Measurements from ENCODE around the gene HK1.

The HK1 gene

GRCh38 chr10:69246036-69246435 is 32.3 kb upstream of the HK1 start:
- no peaks in the 10 kb centered on the region for H3K36me3 ChIP-seq (ENCODE audit: control insufficient read depth in 2 of 2, insufficient read depth in 1 of 2, low read length in 2 of 2)
- TF ChIP-seq ZSCAN16 (tag by site-specific recombination; IDR thresholded peaks at IDR 0.05): no peak
- no peak for TF ChIP-seq ZNF521 (tag by site-specific recombination; IDR thresholded peaks at IDR 0.05)
- no peak for TF ChIP-seq ZFP37 (tag by site-specific recombination; IDR thresholded peaks at IDR 0.05)
- no peak for TF ChIP-seq ZNF404 (tag by site-specific recombination; IDR thresholded peaks at IDR 0.05)
- no peak for TF ChIP-seq ZNF155 (tag by site-specific recombination; IDR thresholded peaks at IDR 0.05)
- TF ChIP-seq, protein P1, sequence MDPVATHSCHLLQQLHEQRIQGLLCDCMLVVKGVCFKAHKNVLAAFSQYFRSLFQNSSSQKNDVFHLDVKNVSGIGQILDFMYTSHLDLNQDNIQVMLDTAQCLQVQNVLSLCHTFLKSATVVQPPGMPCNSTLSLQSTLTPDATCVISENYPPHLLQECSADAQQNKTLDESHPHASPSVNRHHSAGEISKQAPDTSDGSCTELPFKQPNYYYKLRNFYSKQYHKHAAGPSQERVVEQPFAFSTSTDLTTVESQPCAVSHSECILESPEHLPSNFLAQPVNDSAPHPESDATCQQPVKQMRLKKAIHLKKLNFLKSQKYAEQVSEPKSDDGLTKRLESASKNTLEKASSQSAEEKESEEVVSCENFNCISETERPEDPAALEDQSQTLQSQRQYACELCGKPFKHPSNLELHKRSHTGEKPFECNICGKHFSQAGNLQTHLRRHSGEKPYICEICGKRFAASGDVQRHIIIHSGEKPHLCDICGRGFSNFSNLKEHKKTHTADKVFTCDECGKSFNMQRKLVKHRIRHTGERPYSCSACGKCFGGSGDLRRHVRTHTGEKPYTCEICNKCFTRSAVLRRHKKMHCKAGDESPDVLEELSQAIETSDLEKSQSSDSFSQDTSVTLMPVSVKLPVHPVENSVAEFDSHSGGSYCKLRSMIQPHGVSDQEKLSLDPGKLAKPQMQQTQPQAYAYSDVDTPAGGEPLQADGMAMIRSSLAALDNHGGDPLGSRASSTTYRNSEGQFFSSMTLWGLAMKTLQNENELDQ (tag by site-specific recombination; IDR thresholded peaks at IDR 0.05; ENCODE audit: low read depth): no peak
- TF ChIP-seq TRIM28 (IDR thresholded peaks at IDR 0.05; ENCODE audit: borderline replicate concordance, low read length): no peak
- no peak for TF ChIP-seq SP3 (tag by site-specific recombination; IDR thresholded peaks at IDR 0.05)
- TF ChIP-seq ZNF548 (tag by site-specific recombination; IDR thresholded peaks at IDR 0.05): no peak
- TF ChIP-seq PRDM1 (tag by site-specific recombination; IDR thresholded peaks at IDR 0.05): no peak
- no peak for TF ChIP-seq ZNF624 (tag by site-specific recombination; IDR thresholded peaks at IDR 0.05)
- TF ChIP-seq ZNF24 (tag by site-specific recombination; IDR thresholded peaks at IDR 0.05): no peak
- TF ChIP-seq MYNN (tag by site-specific recombination; IDR thresholded peaks at IDR 0.05; ENCODE audit: borderline replicate concordance): no peak
- no peak for TF ChIP-seq ZXDB (tag by site-specific recombination; IDR thresholded peaks at IDR 0.05)
- no peak for TF ChIP-seq KLF16 (tag by site-specific recombination; IDR thresholded peaks at IDR 0.05)
- no peak for TF ChIP-seq ZBTB11 (tag by site-specific recombination; conservative IDR thresholded peaks at IDR 0.05; ENCODE audit: low read depth)
- TF ChIP-seq, protein P2, sequence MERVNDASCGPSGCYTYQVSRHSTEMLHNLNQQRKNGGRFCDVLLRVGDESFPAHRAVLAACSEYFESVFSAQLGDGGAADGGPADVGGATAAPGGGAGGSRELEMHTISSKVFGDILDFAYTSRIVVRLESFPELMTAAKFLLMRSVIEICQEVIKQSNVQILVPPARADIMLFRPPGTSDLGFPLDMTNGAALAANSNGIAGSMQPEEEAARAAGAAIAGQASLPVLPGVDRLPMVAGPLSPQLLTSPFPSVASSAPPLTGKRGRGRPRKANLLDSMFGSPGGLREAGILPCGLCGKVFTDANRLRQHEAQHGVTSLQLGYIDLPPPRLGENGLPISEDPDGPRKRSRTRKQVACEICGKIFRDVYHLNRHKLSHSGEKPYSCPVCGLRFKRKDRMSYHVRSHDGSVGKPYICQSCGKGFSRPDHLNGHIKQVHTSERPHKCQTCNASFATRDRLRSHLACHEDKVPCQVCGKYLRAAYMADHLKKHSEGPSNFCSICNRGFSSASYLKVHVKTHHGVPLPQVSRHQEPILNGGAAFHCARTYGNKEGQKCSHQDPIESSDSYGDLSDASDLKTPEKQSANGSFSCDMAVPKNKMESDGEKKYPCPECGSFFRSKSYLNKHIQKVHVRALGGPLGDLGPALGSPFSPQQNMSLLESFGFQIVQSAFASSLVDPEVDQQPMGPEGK (tag by site-specific recombination; IDR thresholded peaks at IDR 0.05): no peak
- no peak overlapping the region for H3K27ac ChIP-seq (ENCODE audit: extremely low read depth, low read depth, low read length)
- H3K4me3 ChIP-seq (ENCODE audit: low read depth, low read length): no peak overlapping the region
- POLR2A ChIA-PET: no interaction called here
- no peaks in the 10 kb centered on the region for H3K4me1 ChIP-seq (ENCODE audit: control insufficient read depth, insufficient read depth, low read length)
- no peaks in the 10 kb centered on the region for H3K9me3 ChIP-seq (ENCODE audit: control insufficient read depth, insufficient read depth, low read depth, low read length)
- CTCF ChIA-PET: no interaction called here

- TF ChIP-seq, protein P3, sequence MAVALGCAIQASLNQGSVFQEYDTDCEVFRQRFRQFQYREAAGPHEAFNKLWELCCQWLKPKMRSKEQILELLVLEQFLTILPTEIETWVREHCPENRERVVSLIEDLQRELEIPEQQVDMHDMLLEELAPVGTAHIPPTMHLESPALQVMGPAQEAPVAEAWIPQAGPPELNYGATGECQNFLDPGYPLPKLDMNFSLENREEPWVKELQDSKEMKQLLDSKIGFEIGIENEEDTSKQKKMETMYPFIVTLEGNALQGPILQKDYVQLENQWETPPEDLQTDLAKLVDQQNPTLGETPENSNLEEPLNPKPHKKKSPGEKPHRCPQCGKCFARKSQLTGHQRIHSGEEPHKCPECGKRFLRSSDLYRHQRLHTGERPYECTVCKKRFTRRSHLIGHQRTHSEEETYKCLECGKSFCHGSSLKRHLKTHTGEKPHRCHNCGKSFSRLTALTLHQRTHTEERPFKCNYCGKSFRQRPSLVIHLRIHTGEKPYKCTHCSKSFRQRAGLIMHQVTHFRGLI (tag by site-specific recombination; IDR thresholded peaks at IDR 0.05): no peak
- Histone ChIP-seq H3K9me3 (ENCODE audit: control insufficient read depth, insufficient read depth, low read depth, low read length) (no peaks in the 10 kb centered on the region), H3K36me3 (ENCODE audit: control insufficient read depth in 2 of 2, insufficient read depth in 1 of 2, low read length in 2 of 2) (no peaks in the 10 kb centered on the region), H3K27ac (ENCODE audit: extremely low read depth, low read depth, low read length) (no peak overlapping the region), H3K4me3 (ENCODE audit: low read depth, low read length) (no peak overlapping the region), H3K4me1 (ENCODE audit: control insufficient read depth, insufficient read depth, low read length) (no peaks in the 10 kb centered on the region)
- ChIA-PET POLR2A (no interaction called here), CTCF (interaction anchor here (1.3 kb wide), 1 partner anchor 159 kb away, joined by 3 read pairs; no protein-coding TSS in a partner anchor)
These were observed 31.5 kb upstream of the HK1 start for GRCh38 chr10:69246581-69247312.

All from HEK293 (cell line).